Right renal pelvis (tissue), 4 donors: ENCODE results near the gene LRRC41. TPM values are rescaled to one million over a fixed set of nuclear protein-coding genes. Genes with fewer than 3 reads are reported as not detected.
A peak's percentile ranks its signal among the peaks of the same experiment; 100 is the strongest.
"Not testable (repeated sequence)": the region's sequence is repeated elsewhere in the genome, so short reads cannot be mapped to it uniquely, and the experiment has no call there.

Experiments used
- DNase-seq, 4 donors: peaks; one replicate each; pipeline ENCODE4 v3.0.0-alpha.2; 2013; ENCODE audit warnings: low read depth in 4 of 4, low spot score in 3 of 4, missing footprints in 1 of 4
- polyA plus RNA-seq, 4 donors: library from polyadenylated mRNA; unstranded; fragments of 120-200 nt; gene quantifications; one replicate each; pipeline ENCODE4 v1.2.1, GENCODE V29; 2013; ENCODE audit not compliant: insufficient read length in 4 of 4

LRRC41 gene
- polyA plus RNA-seq, 4 donors = 83.4 to 103 (median 87.0) TPM

GRCh38 chr1:46325285-46326076 is 22.1 kb upstream of the LRRC41 start:
- not testable (repeated sequence) for DNase-seq

- DNase-seq = not testable (repeated sequence)
Measured at GRCh38 chr1:46322191-46322590, 18.8 kb upstream of the LRRC41 start.

GRCh38 chr1:46319960-46320914 is 16.8 kb upstream of the LRRC41 start:
- not testable (repeated sequence) for DNase-seq

GRCh38 chr1:46319301-46319700 is 15.9 kb upstream of the LRRC41 start:
- DNase-seq = not testable (repeated sequence)

- DNase-seq = no peak
Measured at GRCh38 chr1:46317323-46317722, 13.9 kb upstream of the LRRC41 start.

- DNase-seq = no peak
Measured at GRCh38 chr1:46315669-46316403, 12.4 kb upstream of the LRRC41 start.

- DNase-seq = no peak
Measured at GRCh38 chr1:46310321-46310720, 6.9 kb upstream of the LRRC41 start.

- DNase-seq = no peak
Measured at GRCh38 chr1:46309401-46310159, 6.2 kb upstream of the LRRC41 start.

GRCh38 chr1:46306159-46306530 is 2.7 kb upstream of the LRRC41 start:
- DNase-seq = no peak

GRCh38 chr1:46303872-46304326 is 483 bp upstream of the LRRC41 start:
- peak in 1 of 4 donors; percentile 8 for DNase-seq

GRCh38 chr1:46302641-46303037 is 777 bp downstream of the LRRC41 start:
- DNase-seq = peak in 1 of 4 donors; percentile 56

- DNase-seq = peak in 3 of 4 donors; percentile 31 to 48 (median 40)
Measured at GRCh38 chr1:46301808-46302640, 1.4 kb downstream of the LRRC41 start.

- DNase-seq = peak in 1 of 4 donors; percentile 7
Measured at GRCh38 chr1:46301406-46301807, 2.0 kb downstream of the LRRC41 start.

GRCh38 chr1:46300673-46301405 is 2.6 kb downstream of the LRRC41 start:
- no peak for DNase-seq

GRCh38 chr1:46298387-46298786 is 5.0 kb downstream of the LRRC41 start:
- no peak for DNase-seq

- DNase-seq = no peak
Measured at GRCh38 chr1:46295306-46295705, 8.1 kb downstream of the LRRC41 start.

GRCh38 chr1:46289976-46290375 is 13.4 kb downstream of the LRRC41 start:
- DNase-seq = no peak

- DNase-seq = no peak
Measured at GRCh38 chr1:46289134-46289494, 14.3 kb downstream of the LRRC41 start.
